SK-N-SH (cell line): ENCODE measurements around the gene ANKDD1A. TPM values are rescaled to one million over a fixed set of nuclear protein-coding genes. Genes with fewer than 3 reads are reported as not detected.

Experiments used
- CTCF ChIA-PET: fragments of 300-600, 350-600 bp; formaldehyde crosslinking; extraction: SDS; loops from one replicate; lab custom pipeline; 2021; lab: Yijun Ruan, JAX
- POLR2A ChIA-PET: fragments of 350-600 bp; sonication (Branson Sonifier 250); formaldehyde crosslinking; extraction: SDS; loops from one replicate; lab custom pipeline; 2020; ENCODE audit warnings: antibody characterized with exemption, inconsistent platforms; lab: Yijun Ruan, JAX
- DNase-seq: peaks from one replicate; pipeline ENCODE4 v3.0.0; 2012
- H2AFZ ChIP-seq: fragments of 200-600 bp; sonication (generic); 2 replicates; pipeline ENCODE4 v1.8.1; 2016; ENCODE audit warnings: antibody characterized with exemption, mild to moderate bottlenecking, low read depth
- H3F3A ChIP-seq: fragments of 200-600 bp; sonication (generic); replicated peaks from 2 replicates; pipeline ENCODE3; 2016; ENCODE audit warnings: antibody characterized with exemption, mild to moderate bottlenecking; ENCODE audit not compliant: insufficient read depth
- H3K27ac ChIP-seq, 2 experiments: fragments of 200-500 bp in 1 of 2; fragments of 200-600 bp in 1 of 2; sonication (Bioruptor generic) in 1 of 2; sonication (generic), shearing (Covaris generic) in 1 of 2; 2 replicates each; pipeline versions ENCODE4 v1.5.1 to v1.6.1; 2014 to 2016; ENCODE audit warnings: low read depth in 2 of 2, inconsistent platforms in 1 of 2, low read length in 1 of 2, mild to moderate bottlenecking in 1 of 2, mixed read lengths in 1 of 2
- H3K27me3 ChIP-seq: fragments of 200-600 bp; sonication (generic), shearing (Covaris generic); 2 replicates; pipeline ENCODE4 v1.6.1; 2016; ENCODE audit warnings: mixed run types; ENCODE audit not compliant: insufficient read depth
- H3K36me3 ChIP-seq, 2 experiments: fragments of 200-500 bp in 1 of 2; fragments of 200-600 bp in 1 of 2; sonication (Bioruptor generic) in 1 of 2; sonication (generic) in 1 of 2; replicated peaks in 1 of 2; 2 replicates each; pipeline versions ENCODE3 to v1.5.1; 2014 to 2016; ENCODE audit warnings: low read length in 1 of 2, mild to moderate bottlenecking in 1 of 2; ENCODE audit not compliant: insufficient read depth in 2 of 2, control insufficient read depth in 1 of 2
- H3K4me1 ChIP-seq, 2 experiments: fragments of 200-500 bp in 1 of 2; fragments of 200-600 bp in 1 of 2; sonication (Bioruptor generic) in 1 of 2; sonication (generic), shearing (Covaris generic) in 1 of 2; 2 replicates each; pipeline versions ENCODE4 v1.5.1 to v1.6.1; 2014 to 2016; ENCODE audit warnings: low read depth in 1 of 2, low read length in 1 of 2, mixed run types in 1 of 2; ENCODE audit not compliant: insufficient read depth in 2 of 2, control insufficient read depth in 1 of 2
- H3K4me2 ChIP-seq: fragments of 200-600 bp; sonication (generic), shearing (Covaris generic); 2 replicates; pipeline ENCODE4 v1.6.1; 2017; ENCODE audit warnings: mixed run types
- H3K4me3 ChIP-seq, 2 experiments: fragments of 200-500 bp in 1 of 2; fragments of 200-600 bp in 1 of 2; sonication (Bioruptor generic) in 1 of 2; sonication (generic), shearing (Covaris generic) in 1 of 2; 2 replicates each; pipeline versions ENCODE4 v1.5.1 to v1.8.1; 2014 to 2016; ENCODE audit warnings: low read depth in 2 of 2, inconsistent platforms in 1 of 2, low read length in 1 of 2, mild to moderate bottlenecking in 1 of 2, mixed read lengths in 1 of 2, moderate library complexity in 1 of 2
- H3K79me2 ChIP-seq: fragments of 200-600 bp; sonication (generic); 2 replicates; pipeline ENCODE4 v1.8.1; 2017; ENCODE audit warnings: mild to moderate bottlenecking; ENCODE audit not compliant: insufficient read depth
- H3K9ac ChIP-seq: fragments of 200-600 bp; sonication (generic); 2 replicates; pipeline ENCODE4 v1.6.1; 2017; ENCODE audit warnings: mixed run types
- H3K9me2 ChIP-seq: fragments of 200-600 bp; sonication (generic); 2 replicates; pipeline ENCODE4 v1.6.1; 2017; ENCODE audit warnings: mixed run types
- H3K9me3 ChIP-seq: fragments of 200-600 bp; sonication (generic); 2 replicates; pipeline ENCODE4 v1.6.1; 2017; ENCODE audit warnings: mixed run types, mild to moderate bottlenecking, moderate library complexity
- H4K20me1 ChIP-seq: fragments of 200-600 bp; sonication (generic); 2 replicates; pipeline ENCODE4 v1.6.1; 2017; ENCODE audit warnings: mild to moderate bottlenecking, mixed run types; ENCODE audit not compliant: insufficient read depth
- CTCF ChIP-seq: fragments of 200-600 bp; sonication (generic); IDR thresholded peaks from 2 replicates; pipeline ENCODE4 v1.6.1; 2017; ENCODE audit warnings: antibody characterized with exemption, mild to moderate bottlenecking, moderate library complexity
- FOSL2 ChIP-seq: IDR thresholded peaks from 2 replicates; pipeline ENCODE4 v1.4.0; 2012; ENCODE audit warnings: low read depth, mild to moderate bottlenecking, moderate library complexity, borderline replicate concordance
- FOXM1 ChIP-seq: IDR thresholded peaks from 2 replicates; pipeline ENCODE4 v1.4.0; 2012; ENCODE audit warnings: low read depth, mild to moderate bottlenecking
- GABPA ChIP-seq: IDR thresholded peaks from 2 replicates; pipeline ENCODE4 v1.4.0; 2012; ENCODE audit warnings: low read depth, mild to moderate bottlenecking
- IRF3 ChIP-seq: fragments of 150-350 bp; IDR thresholded peaks from 2 replicates; pipeline ENCODE4 v1.6.1; 2016; ENCODE audit warnings: mild to moderate bottlenecking, low read depth, low read length
- JUND ChIP-seq: IDR thresholded peaks from 2 replicates; pipeline ENCODE4 v1.4.0; 2012
- MEF2A ChIP-seq: IDR thresholded peaks from 2 replicates; pipeline ENCODE4 v1.4.0; 2012; ENCODE audit warnings: low read depth, borderline replicate concordance
- MXI1 ChIP-seq: IDR thresholded peaks from 2 replicates; pipeline ENCODE4 v1.6.1; 2012; ENCODE audit warnings: mild to moderate bottlenecking, low read depth, low read length, improper control_type of control experiment
- PBX3 ChIP-seq: IDR thresholded peaks from 2 replicates; pipeline ENCODE4; 2012
- POLR2AphosphoS5 ChIP-seq: IDR thresholded peaks from 2 replicates; pipeline ENCODE4 v1.6.1; 2012; ENCODE audit warnings: low read depth, low read length
- RCOR1 ChIP-seq: fragments of 150-350 bp; IDR thresholded peaks from 2 replicates; pipeline ENCODE4 v1.6.1; 2017; ENCODE audit warnings: antibody characterized with exemption, low read length
- RFX5 ChIP-seq: IDR thresholded peaks from 2 replicates; pipeline ENCODE4 v1.6.1; 2012; ENCODE audit warnings: mild to moderate bottlenecking, improper control_type of control experiment, low read length
- SIN3A ChIP-seq: IDR thresholded peaks from 2 replicates; pipeline ENCODE4 v1.6.1; 2012; ENCODE audit warnings: low read depth, mild to moderate bottlenecking, low read length, moderate library complexity, borderline replicate concordance
- SMC3 ChIP-seq: IDR thresholded peaks from 2 replicates; pipeline ENCODE4 v1.6.1; 2012; ENCODE audit warnings: low read depth, low read length, improper control_type of control experiment
- TAF1 ChIP-seq: IDR thresholded peaks from 2 replicates; pipeline ENCODE4 v1.6.1; 2012; ENCODE audit warnings: low read depth, mild to moderate bottlenecking, low read length, moderate library complexity, borderline replicate concordance
- TCF12 ChIP-seq: IDR thresholded peaks from 2 replicates; pipeline ENCODE4 v1.4.0; 2012
- TEAD4 ChIP-seq: IDR thresholded peaks from 2 replicates; pipeline ENCODE4 v1.4.0; 2012; ENCODE audit warnings: mild to moderate bottlenecking, borderline replicate concordance; ENCODE audit not compliant: insufficient read depth
- USF2 ChIP-seq: fragments of 150-350 bp; IDR thresholded peaks from 2 replicates; pipeline ENCODE4 v1.6.1; 2017; ENCODE audit warnings: antibody characterized with exemption, low read length, low read depth, borderline replicate concordance
- YY1 ChIP-seq: IDR thresholded peaks from 2 replicates; pipeline ENCODE4 v1.4.0; 2012; ENCODE audit warnings: low read depth, mild to moderate bottlenecking
- WGBS: methylation state at CpG from one replicate; pipeline ENCODE4 v1.1.6; 2017; ENCODE audit warnings: low lambda C conversion rate; 5-methylcytosine and 5-hydroxymethylcytosine counted together
- polyA plus RNA-seq, 3 experiments: library from polyadenylated mRNA; depleted of rRNA; stranded (reverse); fragments of >200 nt; gene quantifications; 2 replicates each; pipeline ENCODE4 v1.2.3, GENCODE V29; 2012
- TF ChIP-seq, protein P1 (sequence below): IDR thresholded peaks from 2 replicates; pipeline ENCODE4 v1.6.1; 2012; ENCODE audit warnings: mild to moderate bottlenecking, low read depth, low read length, moderate library complexity

Gene ANKDD1A
- polyA plus RNA-seq, 1 of the 3 experiments (the other 2 are of a cell fraction): 8.6 TPM

DNA sequence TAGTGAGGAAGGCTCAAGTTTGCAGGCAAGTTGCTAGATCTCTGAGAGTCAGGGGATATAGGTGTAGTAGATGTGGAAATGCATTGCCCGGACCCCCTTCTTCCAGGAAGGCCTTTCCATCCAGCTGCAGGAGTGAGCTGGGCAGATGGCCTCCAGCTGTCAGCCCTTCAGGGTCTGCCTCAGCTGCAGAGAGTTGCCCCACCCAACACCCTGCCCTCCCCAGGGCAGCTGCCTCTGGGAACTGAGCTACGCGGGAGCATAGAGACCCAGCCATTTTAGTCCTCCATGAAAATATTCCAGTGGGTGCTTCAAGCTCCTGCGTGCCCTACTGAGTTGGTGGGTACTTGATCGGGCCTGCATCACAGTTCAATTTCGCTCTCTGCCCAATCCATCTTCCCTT lies 48.5 kb downstream of the ANKDD1A start:
- no peak overlapping the region for H3K9ac ChIP-seq
- H3K4me2 ChIP-seq: no peak overlapping the region
- no peaks in the 10 kb centered on the region for H4K20me1 ChIP-seq
- no peaks in the 10 kb centered on the region for H3K79me2 ChIP-seq
- H2AFZ ChIP-seq: no peak overlapping the region
- POLR2A ChIA-PET: interaction anchor here (1.1 kb wide), 1 partner anchor 15 kb away, joined by 3 read pairs; no protein-coding TSS in a partner anchor
- H3K4me3 ChIP-seq: no peak overlapping the region
- H3K27ac ChIP-seq: no peak overlapping the region
- CTCF ChIA-PET: interaction anchor here (0.6 to 1.4 kb wide), 2 partner anchors 24 to 243 kb away, joined by 3 read pairs; no protein-coding TSS in a partner anchor
- H3K9me3 ChIP-seq: no peaks in the 10 kb centered on the region
- H3K27me3 ChIP-seq: no peaks in the 10 kb centered on the region
- 77% methylated on average over 4 of the region's 6 CpGs for WGBS
- TF ChIP-seq JUND (no peak), RCOR1 (no peak), USF2 (no peak), SIN3A (no peak), TEAD4 (no peak), MEF2A (no peak), MXI1 (no peak), GABPA (no peak), CTCF (no peak), RFX5 (no peak), SMC3 (no peak), TAF1 (no peak), YY1 (no peak), PBX3 (no peak), POLR2AphosphoS5 (no peak), FOXM1 (no peak), IRF3 (no peak), TCF12 (no peak), FOSL2 (no peak)
- TF ChIP-seq, protein P1, sequence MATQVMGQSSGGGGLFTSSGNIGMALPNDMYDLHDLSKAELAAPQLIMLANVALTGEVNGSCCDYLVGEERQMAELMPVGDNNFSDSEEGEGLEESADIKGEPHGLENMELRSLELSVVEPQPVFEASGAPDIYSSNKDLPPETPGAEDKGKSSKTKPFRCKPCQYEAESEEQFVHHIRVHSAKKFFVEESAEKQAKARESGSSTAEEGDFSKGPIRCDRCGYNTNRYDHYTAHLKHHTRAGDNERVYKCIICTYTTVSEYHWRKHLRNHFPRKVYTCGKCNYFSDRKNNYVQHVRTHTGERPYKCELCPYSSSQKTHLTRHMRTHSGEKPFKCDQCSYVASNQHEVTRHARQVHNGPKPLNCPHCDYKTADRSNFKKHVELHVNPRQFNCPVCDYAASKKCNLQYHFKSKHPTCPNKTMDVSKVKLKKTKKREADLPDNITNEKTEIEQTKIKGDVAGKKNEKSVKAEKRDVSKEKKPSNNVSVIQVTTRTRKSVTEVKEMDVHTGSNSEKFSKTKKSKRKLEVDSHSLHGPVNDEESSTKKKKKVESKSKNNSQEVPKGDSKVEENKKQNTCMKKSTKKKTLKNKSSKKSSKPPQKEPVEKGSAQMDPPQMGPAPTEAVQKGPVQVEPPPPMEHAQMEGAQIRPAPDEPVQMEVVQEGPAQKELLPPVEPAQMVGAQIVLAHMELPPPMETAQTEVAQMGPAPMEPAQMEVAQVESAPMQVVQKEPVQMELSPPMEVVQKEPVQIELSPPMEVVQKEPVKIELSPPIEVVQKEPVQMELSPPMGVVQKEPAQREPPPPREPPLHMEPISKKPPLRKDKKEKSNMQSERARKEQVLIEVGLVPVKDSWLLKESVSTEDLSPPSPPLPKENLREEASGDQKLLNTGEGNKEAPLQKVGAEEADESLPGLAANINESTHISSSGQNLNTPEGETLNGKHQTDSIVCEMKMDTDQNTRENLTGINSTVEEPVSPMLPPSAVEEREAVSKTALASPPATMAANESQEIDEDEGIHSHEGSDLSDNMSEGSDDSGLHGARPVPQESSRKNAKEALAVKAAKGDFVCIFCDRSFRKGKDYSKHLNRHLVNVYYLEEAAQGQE: no peak
- H3K9me2 ChIP-seq: no peaks in the 10 kb centered on the region
- no peak for DNase-seq
- H3K36me3 ChIP-seq: peaks cover 60 to 68% of the 10 kb centered on the region in 2 experiments
- H3F3A ChIP-seq: no peaks in the 10 kb centered on the region
- no peaks in the 10 kb centered on the region for H3K4me1 ChIP-seq
